Mesodermal cell (in vitro differentiated cells): ENCODE data around the gene STK32C.
A peak's percentile ranks its signal among the peaks of the same experiment; 100 is the strongest.

Source experiments
- H3K27ac ChIP-seq: 2 replicates; pipeline ENCODE4 v1.7.0; 2013; ENCODE audit warnings: mild to moderate bottlenecking, low read depth, low read length, moderate library complexity; ENCODE audit not compliant: severe bottlenecking
- H3K36me3 ChIP-seq: 2 replicates; pipeline ENCODE4 v1.7.1; 2013; ENCODE audit warnings: mild to moderate bottlenecking, low read length, moderate library complexity; ENCODE audit not compliant: control insufficient read depth, insufficient read depth
- H3K4me1 ChIP-seq: one replicate; pipeline ENCODE4 v1.7.1; 2013; ENCODE audit warnings: mild to moderate bottlenecking, low read length; ENCODE audit not compliant: insufficient read depth, control insufficient read depth, poor library complexity, severe bottlenecking
- H3K4me3 ChIP-seq: 2 replicates; pipeline ENCODE4 v1.7.0; 2013; ENCODE audit warnings: low read length, control low read depth, mild to moderate bottlenecking; ENCODE audit not compliant: insufficient read depth, poor library complexity, severe bottlenecking; ENCODE audit errors: extremely low read depth
- H3K9me3 ChIP-seq: 2 replicates; pipeline ENCODE4 v1.7.1; 2013; ENCODE audit warnings: mild to moderate bottlenecking, low read length, moderate library complexity; ENCODE audit not compliant: control insufficient read depth
- WGBS, 2 experiments: methylation state at CpG; one replicate each; pipeline ENCODE4 v1.1.5; 2013; ENCODE audit warnings: missing lambda C conversion rate in 2 of 2; ENCODE audit not compliant: insufficient coverage in 2 of 2; 5-methylcytosine and 5-hydroxymethylcytosine counted together

The STK32C gene

GRCh38 chr10:132329565-132330485 is 22.1 kb upstream of the STK32C start:
- H3K4me3 ChIP-seq = peak overlapping the region; percentile 94
- no peaks in the 10 kb centered on the region for H3K9me3 ChIP-seq
- peak overlapping the region; percentile 54 for H3K27ac ChIP-seq
- H3K36me3 ChIP-seq = peaks cover 41% of the 10 kb centered on the region
- peaks cover 6% of the 10 kb centered on the region for H3K4me1 ChIP-seq
- WGBS, 2 experiments = 47 to 63% methylated on average over 7 to 15 of the region's 23 CpGs

- Histone ChIP-seq H3K4me3 (no peak overlapping the region), H3K36me3 (peaks cover 50% of the 10 kb centered on the region), H3K27ac (peak overlapping the region; percentile 1), H3K4me1 (peaks cover 6% of the 10 kb centered on the region), H3K9me3 (no peaks in the 10 kb centered on the region)
- 85 to 87% methylated on average over 4 to 8 of the region's 8 CpGs for whole genome bisulfite sequencing, 2 experiments
Observed at GRCh38 chr10:132328738-132329137, 21.0 kb upstream of the STK32C start.

DNA sequence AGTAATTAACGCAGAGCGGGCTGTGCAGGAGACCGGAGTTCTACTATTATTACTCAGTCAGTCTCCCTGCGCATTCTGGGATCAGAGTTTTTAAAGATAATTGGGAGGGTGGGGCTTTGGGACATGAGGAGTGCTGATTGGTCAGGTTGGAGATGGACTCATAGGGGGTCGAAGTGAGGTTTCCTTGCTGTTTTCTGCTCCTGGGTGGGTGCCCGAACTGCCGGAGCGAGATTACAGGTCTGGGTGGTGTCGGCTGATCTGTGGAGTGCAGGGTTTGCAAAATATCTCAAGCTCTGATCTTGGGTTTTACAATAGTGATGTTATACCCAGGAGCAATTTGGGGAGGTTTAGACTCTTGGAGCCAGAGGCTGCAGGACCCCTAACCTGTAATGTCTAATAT is 20.4 kb upstream of the STK32C start:
- H3K36me3 ChIP-seq = peaks cover 56% of the 10 kb centered on the region
- no peaks in the 10 kb centered on the region for H3K9me3 ChIP-seq
- H3K4me3 ChIP-seq = no peak overlapping the region
- H3K4me1 ChIP-seq = peaks cover 6% of the 10 kb centered on the region
- H3K27ac ChIP-seq = no peak overlapping the region
- 94 to 96% methylated on average over 5 of the region's 9 CpGs for WGBS, 2 experiments

- Histone ChIP-seq H3K27ac (no peak overlapping the region), H3K9me3 (no peaks in the 10 kb centered on the region)
- 100% methylated on average over 1 of the region's 4 CpGs for WGBS, 2 experiments
Observed at GRCh38 chr10:132326925-132327324, 19.2 kb upstream of the STK32C start.

GRCh38 chr10:132326344-132326889 is 18.7 kb upstream of the STK32C start:
- H3K4me1 ChIP-seq = peaks cover 6% of the 10 kb centered on the region
- no peaks in the 10 kb centered on the region for H3K9me3 ChIP-seq
- no peak overlapping the region for H3K4me3 ChIP-seq
- H3K36me3 ChIP-seq = peaks cover 56% of the 10 kb centered on the region
- no peak overlapping the region for H3K27ac ChIP-seq
- 89 to 91% methylated on average over 9 to 11 of the region's 11 CpGs for WGBS, 2 experiments

More at GRCh38 chr10:132326925-132327324, 19.2 kb upstream of the STK32C start:
- Histone ChIP-seq H3K4me1 (peaks cover 6% of the 10 kb centered on the region), H3K4me3 (no peak overlapping the region), H3K36me3 (peaks cover 56% of the 10 kb centered on the region)

- no peaks in the 10 kb centered on the region for H3K9me3 ChIP-seq
- no CpG with 5 or more reads among the region's 1 CpG for WGBS, 2 experiments
- H3K36me3 ChIP-seq = peaks cover 56% of the 10 kb centered on the region
- H3K27ac ChIP-seq = no peak overlapping the region
- H3K4me1 ChIP-seq = peaks cover 17% of the 10 kb centered on the region
- H3K4me3 ChIP-seq = no peak overlapping the region
Observed at GRCh38 chr10:132324186-132324585, 16.4 kb upstream of the STK32C start.

DNA sequence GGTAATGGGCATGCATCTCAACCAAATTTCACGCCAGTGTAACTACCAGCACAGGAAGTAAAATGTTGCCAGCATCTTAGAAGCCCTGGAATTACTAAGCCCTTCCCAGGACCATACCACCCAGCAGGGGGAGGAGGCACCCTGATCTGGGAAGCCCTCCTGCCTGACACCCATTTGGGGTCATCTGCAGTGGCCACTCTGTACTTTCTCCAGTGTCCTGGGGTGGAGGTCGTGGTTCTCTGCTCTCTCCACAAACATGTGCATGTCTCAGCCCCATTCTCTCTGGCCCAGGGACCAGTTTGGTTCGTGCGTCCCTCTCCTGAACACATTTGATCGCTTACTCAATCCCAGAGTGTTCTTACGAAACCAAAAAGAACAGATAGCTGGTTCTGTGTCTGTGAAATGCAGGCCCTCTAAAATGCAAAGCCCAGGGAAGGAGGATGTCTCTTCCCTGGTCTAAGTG is 14.9 kb upstream of the STK32C start:
- Histone ChIP-seq H3K4me1 (peaks cover 13% of the 10 kb centered on the region), H3K36me3 (peaks cover 40% of the 10 kb centered on the region), H3K9me3 (no peaks in the 10 kb centered on the region), H3K27ac (peak overlapping the region; percentile 41), H3K4me3 (no peak overlapping the region)
- WGBS, 2 experiments = 92 to 98% methylated on average over 4 to 6 of the region's 6 CpGs

- Histone ChIP-seq H3K27ac (no peak overlapping the region), H3K36me3 (peaks cover 32% of the 10 kb centered on the region), H3K4me3 (no peak overlapping the region), H3K4me1 (peaks cover 13% of the 10 kb centered on the region), H3K9me3 (no peaks in the 10 kb centered on the region)
- 97 to 98% methylated on average over 7 to 9 of the region's 10 CpGs for whole genome bisulfite sequencing, 2 experiments
Observed at GRCh38 chr10:132321726-132322125, 14.0 kb upstream of the STK32C start.

- Histone ChIP-seq H3K4me3 (no peak overlapping the region), H3K36me3 (peaks cover 23% of the 10 kb centered on the region), H3K9me3 (no peaks in the 10 kb centered on the region), H3K27ac (no peak overlapping the region), H3K4me1 (peaks cover 13% of the 10 kb centered on the region)
- WGBS, 2 experiments = 87 to 92% methylated on average over 8 to 12 of the region's 13 CpGs
Observed at GRCh38 chr10:132320654-132321469, 13.1 kb upstream of the STK32C start.

- H3K4me3 ChIP-seq = no peak overlapping the region
- whole genome bisulfite sequencing, 2 experiments = 72 to 82% methylated on average over 10 to 15 of the region's 15 CpGs
- H3K36me3 ChIP-seq = peaks cover 17% of the 10 kb centered on the region
- H3K9me3 ChIP-seq = no peaks in the 10 kb centered on the region
- peaks cover 13% of the 10 kb centered on the region for H3K4me1 ChIP-seq
- H3K27ac ChIP-seq = no peak overlapping the region
Observed at GRCh38 chr10:132319853-132320653, 12.3 kb upstream of the STK32C start.
